Measurements from ENCODE around the gene METTL3. TPM values are rescaled to one million over a fixed set of nuclear protein-coding genes. Genes with fewer than 3 reads are reported as not detected.

METTL3 gene
- total and polyA plus RNA-seq, 2 of the 13 experiments (the other 11 are each of a cell fraction or from before 2014, with no cell fraction given): 123 to 130 TPM

DNA sequence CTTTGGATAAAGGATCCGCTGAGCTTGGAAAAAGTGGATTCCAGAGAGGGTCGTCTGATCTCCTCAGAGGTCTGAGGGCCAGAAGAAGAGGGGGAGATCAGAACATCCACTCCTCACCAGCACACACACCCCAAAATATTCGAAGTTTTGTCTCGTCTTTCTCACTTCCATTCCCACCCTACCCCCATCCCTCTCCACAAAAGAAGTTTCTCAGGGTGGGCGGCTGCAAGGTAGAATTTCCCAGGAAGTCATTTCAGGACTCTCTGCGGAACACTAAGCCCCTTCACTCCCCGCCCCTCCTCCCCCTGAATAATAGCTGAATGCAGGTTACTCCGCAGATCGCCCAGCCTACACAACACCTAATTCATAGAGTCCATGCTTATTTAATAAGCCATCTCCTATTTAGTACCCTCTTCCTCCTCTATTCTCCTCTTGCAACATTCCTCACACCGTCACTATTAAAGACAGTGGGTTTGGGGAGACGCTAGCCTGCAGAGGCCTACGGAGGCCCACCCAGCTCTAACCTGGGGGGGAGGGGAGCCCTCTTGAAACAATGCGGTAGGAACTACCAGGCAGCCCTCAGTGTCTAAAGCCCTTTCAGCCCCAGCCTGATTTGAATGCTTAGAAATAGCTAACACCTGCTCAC, 15.7 kb upstream of the METTL3 start (continued):
- 0 out of 2 replicates have a peak, but pooled peaks have one; percentile 10 for TF ChIP-seq KDM5A (IDR thresholded peaks at IDR 0.05; ENCODE audit: borderline replicate concordance, low read length)
- TF ChIP-seq ZNF839 (CRISPR knock-in tag; IDR thresholded peaks at IDR 0.05; ENCODE audit: borderline replicate concordance): no peak
- TF ChIP-seq PRPF4 (IDR thresholded peaks at IDR 0.05; ENCODE audit: low read depth, low read length, poor library complexity, severe bottlenecking): peak; percentile 83
- 0 out of 2 replicates have a peak, but pooled peaks have one; percentile 16 for TF ChIP-seq ZNF431 (CRISPR knock-in tag; IDR thresholded peaks at IDR 0.05; ENCODE audit: borderline replicate concordance, low read depth)
- TF ChIP-seq, protein P1, sequence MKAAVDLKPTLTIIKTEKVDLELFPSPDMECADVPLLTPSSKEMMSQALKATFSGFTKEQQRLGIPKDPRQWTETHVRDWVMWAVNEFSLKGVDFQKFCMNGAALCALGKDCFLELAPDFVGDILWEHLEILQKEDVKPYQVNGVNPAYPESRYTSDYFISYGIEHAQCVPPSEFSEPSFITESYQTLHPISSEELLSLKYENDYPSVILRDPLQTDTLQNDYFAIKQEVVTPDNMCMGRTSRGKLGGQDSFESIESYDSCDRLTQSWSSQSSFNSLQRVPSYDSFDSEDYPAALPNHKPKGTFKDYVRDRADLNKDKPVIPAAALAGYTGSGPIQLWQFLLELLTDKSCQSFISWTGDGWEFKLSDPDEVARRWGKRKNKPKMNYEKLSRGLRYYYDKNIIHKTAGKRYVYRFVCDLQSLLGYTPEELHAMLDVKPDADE (CRISPR knock-in tag; IDR thresholded peaks at IDR 0.05): no peak
- TF ChIP-seq, protein P2, sequence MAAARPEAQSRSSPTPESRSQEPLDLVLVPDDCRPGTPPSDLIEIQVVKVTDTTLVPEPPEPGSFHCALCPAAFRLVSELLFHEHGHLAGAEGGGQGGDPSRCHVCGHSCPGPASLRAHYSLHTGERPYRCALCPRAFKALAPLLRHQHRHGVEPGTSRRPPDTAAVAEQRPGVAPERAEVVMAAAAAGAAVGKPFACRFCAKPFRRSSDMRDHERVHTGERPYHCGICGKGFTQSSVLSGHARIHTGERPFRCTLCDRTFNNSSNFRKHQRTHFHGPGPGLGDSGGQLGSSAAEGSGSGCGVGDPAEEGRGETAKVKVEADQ (CRISPR knock-in tag; IDR thresholded peaks at IDR 0.05; ENCODE audit: borderline replicate concordance): no peak
- TF ChIP-seq NFIB (CRISPR knock-in tag; IDR thresholded peaks at IDR 0.05; ENCODE audit: borderline replicate concordance): no peak
- TF ChIP-seq CBFB (CRISPR knock-in tag; IDR thresholded peaks at IDR 0.05): no peak
- TF ChIP-seq, protein P3, sequence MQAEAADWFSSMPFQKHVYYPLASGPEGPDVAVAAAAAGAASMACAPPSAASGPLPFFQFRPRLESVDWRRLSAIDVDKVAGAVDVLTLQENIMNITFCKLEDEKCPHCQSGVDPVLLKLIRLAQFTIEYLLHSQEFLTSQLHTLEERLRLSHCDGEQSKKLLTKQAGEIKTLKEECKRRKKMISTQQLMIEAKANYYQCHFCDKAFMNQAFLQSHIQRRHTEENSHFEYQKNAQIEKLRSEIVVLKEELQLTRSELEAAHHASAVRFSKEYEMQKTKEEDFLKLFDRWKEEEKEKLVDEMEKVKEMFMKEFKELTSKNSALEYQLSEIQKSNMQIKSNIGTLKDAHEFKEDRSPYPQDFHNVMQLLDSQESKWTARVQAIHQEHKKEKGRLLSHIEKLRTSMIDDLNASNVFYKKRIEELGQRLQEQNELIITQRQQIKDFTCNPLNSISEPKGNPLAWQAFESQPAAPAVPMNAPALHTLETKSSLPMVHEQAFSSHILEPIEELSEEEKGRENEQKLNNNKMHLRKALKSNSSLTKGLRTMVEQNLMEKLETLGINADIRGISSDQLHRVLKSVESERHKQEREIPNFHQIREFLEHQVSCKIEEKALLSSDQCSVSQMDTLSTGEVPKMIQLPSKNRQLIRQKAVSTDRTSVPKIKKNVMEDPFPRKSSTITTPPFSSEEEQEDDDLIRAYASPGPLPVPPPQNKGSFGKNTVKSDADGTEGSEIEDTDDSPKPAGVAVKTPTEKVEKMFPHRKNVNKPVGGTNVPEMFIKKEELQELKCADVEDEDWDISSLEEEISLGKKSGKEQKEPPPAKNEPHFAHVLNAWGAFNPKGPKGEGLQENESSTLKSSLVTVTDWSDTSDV (CRISPR knock-in tag; IDR thresholded peaks at IDR 0.05): no peak
- TF ChIP-seq RFX1 (IDR thresholded peaks at IDR 0.05): no peak
- TF ChIP-seq JUND (CRISPR knock-in tag; IDR thresholded peaks at IDR 0.05): no peak
- TF ChIP-seq, protein P4, sequence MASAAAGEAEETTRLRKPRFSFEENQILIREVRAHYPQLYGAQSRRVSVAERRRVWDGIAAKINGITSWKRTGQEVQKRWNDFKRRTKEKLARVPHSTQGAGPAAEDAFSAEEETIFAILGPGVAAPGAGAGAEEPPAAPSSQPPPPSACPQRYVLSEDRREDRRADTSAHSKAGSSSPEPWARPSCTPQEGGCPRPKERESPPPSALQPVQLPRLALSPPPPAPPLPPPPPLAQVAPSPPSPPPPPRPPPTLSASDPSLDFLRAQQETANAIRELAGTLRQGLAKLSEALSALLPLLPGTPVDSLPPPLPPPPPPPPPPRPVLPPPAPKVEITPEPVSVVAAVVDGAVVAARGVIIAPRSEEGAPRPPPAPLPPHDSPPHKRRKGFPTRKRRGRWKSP (CRISPR knock-in tag; IDR thresholded peaks at IDR 0.05): no peak; the same call in 1 of the 2 replicates
- no peak for TF ChIP-seq ZNF883 (CRISPR knock-in tag; IDR thresholded peaks at IDR 0.05; ENCODE audit: not compliant biosample characterization)
- TF ChIP-seq ZNF451 (CRISPR knock-in tag; IDR thresholded peaks at IDR 0.05): no peak
- no peak for TF ChIP-seq STAG1 (CRISPR knock-in tag; IDR thresholded peaks at IDR 0.05)
- TF ChIP-seq, protein P5, sequence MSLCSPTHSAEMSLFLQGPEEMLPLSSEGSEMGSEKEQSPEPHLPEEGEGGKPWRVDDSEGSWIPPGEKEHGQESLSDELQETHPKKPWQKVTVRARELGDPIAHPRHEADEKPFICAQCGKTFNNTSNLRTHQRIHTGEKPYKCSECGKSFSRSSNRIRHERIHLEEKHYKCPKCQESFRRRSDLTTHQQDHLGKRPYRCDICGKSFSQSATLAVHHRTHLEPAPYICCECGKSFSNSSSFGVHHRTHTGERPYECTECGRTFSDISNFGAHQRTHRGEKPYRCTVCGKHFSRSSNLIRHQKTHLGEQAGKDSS (CRISPR knock-in tag; IDR thresholded peaks at IDR 0.05; ENCODE audit: borderline replicate concordance, low read depth): no peak
- peak; percentile 54; the same call in 1 of the 2 replicates for TF ChIP-seq ZNF235 (CRISPR knock-in tag; IDR thresholded peaks at IDR 0.05; ENCODE audit: borderline replicate concordance)
- no peak for TF ChIP-seq TRAFD1 (CRISPR knock-in tag; IDR thresholded peaks at IDR 0.05; ENCODE audit: borderline replicate concordance)
